Endothelial cell of umbilical vein (primary cell): ENCODE measurements around the gene FHIT. TPM values are rescaled to one million over a fixed set of nuclear protein-coding genes. Genes with fewer than 3 reads are reported as not detected.
"Not testable (repeated sequence)": the region's sequence is repeated elsewhere in the genome, so short reads cannot be mapped to it uniquely, and the experiment has no call there.

Experiments used
- BruUV-seq: library from RNA; stranded (reverse); fragments of 400-500 nt; replicated peaks from 2 replicates; lab custom pipeline; 2021; lab: Mats Ljungman, UMichigan
- CTCF ChIA-PET: fragments of 300-600, 350-600 bp; sonication (Branson Sonifier 250); formaldehyde crosslinking; loops from one replicate; lab custom pipeline; 2021; ENCODE audit warnings: antibody characterized with exemption, inconsistent platforms; lab: Charles Lee
- POLR2A ChIA-PET: fragments of 300-600, 350-600 bp; sonication (Branson Sonifier 250); formaldehyde crosslinking; loops from one replicate; lab custom pipeline; 2021; ENCODE audit warnings: antibody characterized with exemption, inconsistent platforms; lab: Charles Lee
- DNase-seq: peaks from one replicate; pipeline ENCODE4 v3.0.0-alpha.2; 2011; ENCODE audit warnings: low read depth, low spot score
- FAIRE-seq: peaks from 2 replicates; lab custom pipeline; 2011; peaks lifted over from hg19 to GRCh38; lab: Jason Lieb, UNC
- H2AFZ ChIP-seq: 2 replicates; pipeline ENCODE4 v1.6.0; 2012; ENCODE audit warnings: low read depth, low read length, control low read depth, inconsistent platforms
- H3K27ac ChIP-seq: 2 replicates; pipeline ENCODE4 v1.5.1; 2011; ENCODE audit warnings: low read depth, mild to moderate bottlenecking, control low read depth, low read length, moderate library complexity; ENCODE audit not compliant: insufficient read depth
- H3K27me3 ChIP-seq, 2 experiments: 2 replicates each; pipeline versions ENCODE4 v1.6.0 to v1.6.1; 2011; ENCODE audit warnings: low read length in 2 of 2, mixed read lengths in 1 of 2; ENCODE audit not compliant: control insufficient read depth in 2 of 2, insufficient read depth in 2 of 2
- H3K36me3 ChIP-seq, 2 experiments: 2 replicates in 1 of 2; 3 replicates in 1 of 2; pipeline ENCODE4 v1.5.1; 2011; ENCODE audit warnings: low read length in 2 of 2, mild to moderate bottlenecking in 1 of 2, moderate library complexity in 1 of 2; ENCODE audit not compliant: control insufficient read depth in 2 of 2, insufficient read depth in 2 of 2; ENCODE audit errors: extremely low read depth in 1 of 2
- H3K4me1 ChIP-seq: 3 replicates; pipeline ENCODE4 v1.5.1; 2011; ENCODE audit warnings: mild to moderate bottlenecking, low read length; ENCODE audit not compliant: control insufficient read depth, insufficient read depth; ENCODE audit errors: extremely low read depth
- H3K4me2 ChIP-seq: 2 replicates; pipeline ENCODE4 v1.6.1; 2011; ENCODE audit warnings: low read length, control low read depth, mixed read lengths; ENCODE audit not compliant: insufficient read depth
- H3K4me3 ChIP-seq, 3 experiments: fragments of 200-600 bp in 1 of 3; sonication (generic), shearing (Covaris generic) in 1 of 3; replicated peaks in 1 of 3; 2 replicates each; pipeline ENCODE4 v1.5.1; 2011 to 2016; ENCODE audit warnings: control low read depth in 3 of 3, low read length in 3 of 3, mild to moderate bottlenecking in 2 of 3, inconsistent platforms in 1 of 3, low read depth in 1 of 3, moderate library complexity in 1 of 3; ENCODE audit not compliant: insufficient read depth in 1 of 3
- H3K79me2 ChIP-seq: 2 replicates; pipeline ENCODE4 v1.6.0; 2012; ENCODE audit warnings: low read length, inconsistent platforms; ENCODE audit not compliant: control insufficient read depth, insufficient read depth
- H3K9ac ChIP-seq: replicated peaks from 2 replicates; pipeline ENCODE3; 2011; ENCODE audit warnings: low read length, control low read depth; ENCODE audit not compliant: insufficient read depth; ENCODE audit errors: extremely low read depth
- H3K9me1 ChIP-seq: replicated peaks from 3 replicates; pipeline ENCODE4 v1.6.0; 2011; ENCODE audit warnings: mild to moderate bottlenecking, low read length; ENCODE audit not compliant: control insufficient read depth, insufficient read depth; ENCODE audit errors: extremely low read depth
- H3K9me3 ChIP-seq: replicated peaks from 2 replicates; pipeline ENCODE4 v1.5.1; 2012; ENCODE audit warnings: low read length, inconsistent platforms; ENCODE audit not compliant: control insufficient read depth, insufficient read depth
- H4K20me1 ChIP-seq: replicated peaks from 2 replicates; pipeline ENCODE3; 2011; ENCODE audit warnings: mild to moderate bottlenecking, low read length; ENCODE audit not compliant: control insufficient read depth, insufficient read depth; ENCODE audit errors: extremely low read depth
- EZH2 ChIP-seq: IDR thresholded peaks from 2 replicates; pipeline ENCODE4 v1.6.1; 2012; ENCODE audit warnings: borderline replicate concordance, low read depth, mild to moderate bottlenecking, moderate library complexity, low read length, inconsistent platforms; ENCODE audit not compliant: severe bottlenecking
- GATA2 ChIP-seq: IDR thresholded peaks from 2 replicates; pipeline ENCODE4 v1.7.0; 2011; ENCODE audit warnings: low read depth, mild to moderate bottlenecking, moderate library complexity, mixed read lengths, low read length; ENCODE audit not compliant: insufficient read length, insufficient read depth
- JUN ChIP-seq: IDR thresholded peaks from 2 replicates; pipeline ENCODE4 v1.6.1; 2011; ENCODE audit warnings: borderline replicate concordance, low read depth; ENCODE audit not compliant: insufficient read length, insufficient read depth
- MYC ChIP-seq: IDR thresholded peaks from one replicate; pipeline ENCODE4 v1.6.1; 2011; ENCODE audit warnings: mild to moderate bottlenecking, low read depth, low read length
- dilution Hi-C: fragments of 300-500 bp; cut with MboI; formaldehyde crosslinking; loops from one replicate; pipeline ENCODE4 v1.15.0; 2019; ENCODE audit warnings: low sequenced_read_pairs; ENCODE audit not compliant: extremely low pct_ligation_motif_present
- intact Hi-C: fragments of 100-400 bp; cut with micrococcal nuclease; formaldehyde crosslinking; loops from one replicate; pipeline ENCODE4 v1.10.0; 2022
- polyA plus RNA-seq, 4 experiments: library from polyadenylated mRNA; depleted of rRNA in 3 of 4; stranded (reverse) in 3 of 4; unstranded in 1 of 4; fragments of >200 nt; gene quantifications; 2 replicates each; pipeline versions ENCODE4 v1.2.1 to v1.2.3, GENCODE V29; 2011 to 2012; ENCODE audit warnings: missing spikeins in 1 of 4
- total RNA-seq: library from RNA; stranded (reverse); gene quantifications from 2 replicates; pipeline ENCODE4 v1.2.3, GENCODE V29; 2021

Gene FHIT
- total and polyA plus RNA-seq, 2 donors (not counting 3 experiments of a cell fraction or from before 2014, with no cell fraction given) = 0.47 to 2.2 TPM

DNA sequence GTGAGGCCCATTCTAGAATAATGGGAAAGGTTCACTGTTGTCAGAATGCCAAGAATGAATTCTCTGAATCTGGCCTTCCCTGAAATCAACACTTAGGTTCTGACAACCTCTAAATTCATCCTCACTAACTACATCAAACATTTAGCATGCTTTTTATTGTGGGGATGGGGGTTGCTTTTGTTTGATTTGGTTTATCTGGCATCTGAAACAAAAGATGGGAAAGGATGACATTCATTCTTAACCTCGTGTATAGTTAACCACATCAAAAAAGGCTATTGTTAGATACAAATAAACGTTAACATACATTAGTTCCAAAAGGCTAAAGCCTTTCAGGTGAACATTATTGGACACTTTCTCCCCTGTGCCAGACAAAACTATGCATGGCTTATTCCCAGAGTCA lies 357.3 kb downstream of the FHIT start:
- ChIA-PET POLR2A (no interaction called here), CTCF (no interaction called here)
- dilution Hi-C loops = no loop called here
- no peak overlapping the region for H3K27ac ChIP-seq
- no peak overlapping the region for H3K4me3 ChIP-seq
- no peaks in the 10 kb centered on the region for H3K36me3 ChIP-seq
- intact Hi-C loops = no loop called here
- no peaks in the 10 kb centered on the region for H3K27me3 ChIP-seq
- no peak overlapping the region for H2AFZ ChIP-seq
- no peaks in the 10 kb centered on the region for H3K79me2 ChIP-seq
- TF ChIP-seq JUN (no peak), EZH2 (no peak), GATA2 (no peak)
- DNase-seq = no peak
- no peaks in the 10 kb centered on the region for H3K9me3 ChIP-seq
- no peak for FAIRE-seq
- H3K4me1 ChIP-seq = no peaks in the 10 kb centered on the region
- H4K20me1 ChIP-seq = no peaks in the 10 kb centered on the region
- no peaks in the 10 kb centered on the region for H3K9me1 ChIP-seq
- no peak overlapping the region for H3K4me2 ChIP-seq
- no TSS peak for BruUV-seq
- H3K9ac ChIP-seq = no peak overlapping the region

GRCh38 chr3:60890226-60890625 lies 361.0 kb downstream of the FHIT start:
- Histone ChIP-seq H3K36me3 (no peaks in the 10 kb centered on the region), H3K27ac (no peak overlapping the region), H3K4me3 (no peak overlapping the region), H3K9ac (no peak overlapping the region), H3K79me2 (no peaks in the 10 kb centered on the region), H4K20me1 (no peaks in the 10 kb centered on the region), H3K4me2 (no peak overlapping the region), H2AFZ (no peak overlapping the region), H3K9me3 (no peaks in the 10 kb centered on the region), H3K27me3 (no peaks in the 10 kb centered on the region), H3K9me1 (no peaks in the 10 kb centered on the region), H3K4me1 (no peaks in the 10 kb centered on the region)
- CTCF ChIA-PET = no interaction called here
- POLR2A ChIA-PET = no interaction called here
- DNase-seq (no peak), FAIRE-seq (no peak)
- intact Hi-C loops (no loop called here), dilution Hi-C loops (no loop called here)
- TF ChIP-seq GATA2 = no peak
- TF ChIP-seq MYC = no peak
- no TSS peak for BruUV-seq

DNA sequence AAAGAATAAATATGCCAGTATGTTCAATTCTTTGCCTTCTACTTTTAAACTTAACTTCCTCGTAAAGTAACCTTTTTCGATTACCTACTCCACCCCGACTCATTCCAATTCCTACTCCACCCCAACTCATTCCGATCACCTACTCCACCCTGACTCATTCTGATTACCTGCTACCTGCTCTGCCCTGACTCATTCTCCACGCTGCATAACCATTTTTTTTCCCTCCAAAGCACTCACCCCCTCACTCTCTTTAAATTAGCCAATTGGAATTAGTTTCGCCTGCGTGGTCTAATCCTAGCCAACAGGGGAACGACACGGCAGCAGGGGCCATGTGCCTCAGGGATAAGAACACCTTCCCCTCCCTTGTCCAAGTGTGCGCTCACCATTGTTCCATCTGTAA lies 362.3 kb downstream of the FHIT start:
- H3K9me1 ChIP-seq, H3K36me3 ChIP-seq, H3K4me2 ChIP-seq, FAIRE-seq, intact Hi-C loops, H4K20me1 ChIP-seq, dilution Hi-C loops, CTCF ChIA-PET, H3K4me3 ChIP-seq, H3K27ac ChIP-seq, POLR2A ChIA-PET, H2AFZ ChIP-seq, H3K4me1 ChIP-seq, H3K79me2 ChIP-seq, DNase-seq, H3K9ac ChIP-seq, H3K9me3 ChIP-seq, BruUV-seq, H3K27me3 ChIP-seq: not testable (repeated sequence)
